GM21576 (cell line): Measurements from ENCODE around the gene FAM131C.
"Not testable (repeated sequence)": the region's sequence is repeated elsewhere in the genome, so short reads cannot be mapped to it uniquely, and the experiment has no call there.

Experiments
- ATAC-seq: cut with Tn5 transposase; IDR thresholded peaks from one replicate; pipeline ENCODE4 v1.9.1; 2021; ENCODE audit warnings: mild to moderate bottlenecking, moderate library complexity; ENCODE audit not compliant: unreplicated experiment

FAM131C gene

DNA sequence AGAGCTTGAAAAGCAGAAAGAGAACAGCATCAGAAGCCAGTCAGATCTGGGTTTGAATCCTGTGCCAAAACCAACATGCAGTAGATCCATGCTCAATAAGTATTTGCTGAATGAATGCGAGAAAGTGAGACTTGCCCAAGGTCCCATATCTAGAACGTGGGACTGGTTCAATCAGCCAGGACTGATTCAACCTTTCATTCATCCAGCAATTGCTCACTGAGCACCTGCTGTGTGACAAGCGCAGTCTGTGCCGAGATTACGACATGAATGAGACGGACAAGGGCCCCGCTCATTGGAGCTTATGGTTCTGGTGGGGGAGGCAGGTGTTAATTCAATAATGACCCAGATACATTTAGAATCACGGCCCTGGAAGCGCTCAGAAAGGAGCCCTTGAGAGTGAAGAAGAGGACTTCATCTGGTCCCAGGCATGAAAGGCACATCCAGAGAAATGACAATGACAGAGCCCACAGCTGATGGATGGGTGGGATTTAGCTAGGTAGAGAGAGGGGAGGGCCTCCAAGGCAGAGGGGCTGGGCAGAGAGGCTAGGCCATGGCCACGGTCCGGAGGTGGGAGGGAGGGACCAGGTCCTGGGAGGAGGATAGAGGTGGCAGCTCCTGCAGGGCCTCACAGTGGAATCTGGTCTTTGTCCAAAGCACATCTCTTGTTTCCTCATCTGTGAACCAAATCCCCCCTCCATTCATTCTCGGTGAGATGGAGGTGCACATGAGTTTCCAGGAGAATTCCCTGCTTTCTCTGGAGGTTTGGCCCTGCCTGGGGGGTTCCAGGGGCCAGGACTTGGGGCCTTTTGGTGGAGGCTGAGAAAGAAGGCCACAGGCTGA, 4.2 kb upstream of the FAM131C start:
- ATAC-seq = no peak

DNA sequence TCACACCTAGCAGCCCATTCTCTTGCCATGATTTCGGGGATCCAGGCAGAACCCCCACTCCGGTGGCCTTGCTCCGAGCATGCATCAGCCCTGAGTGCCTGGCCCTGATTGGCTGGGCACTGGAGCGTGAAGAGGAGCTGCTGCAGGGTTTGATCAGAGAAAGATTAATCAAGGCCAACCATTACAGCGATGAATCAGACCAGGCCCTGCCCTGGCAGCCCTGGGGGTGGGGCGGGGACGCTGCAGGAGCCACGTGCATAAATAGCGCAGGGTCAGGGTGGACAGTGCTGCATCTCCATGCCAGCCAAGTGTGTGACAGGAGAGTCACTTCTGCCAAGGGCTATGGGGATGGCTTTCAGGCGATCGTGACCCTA, 3.4 kb upstream of the FAM131C start:
- no peak for ATAC-seq

DNA sequence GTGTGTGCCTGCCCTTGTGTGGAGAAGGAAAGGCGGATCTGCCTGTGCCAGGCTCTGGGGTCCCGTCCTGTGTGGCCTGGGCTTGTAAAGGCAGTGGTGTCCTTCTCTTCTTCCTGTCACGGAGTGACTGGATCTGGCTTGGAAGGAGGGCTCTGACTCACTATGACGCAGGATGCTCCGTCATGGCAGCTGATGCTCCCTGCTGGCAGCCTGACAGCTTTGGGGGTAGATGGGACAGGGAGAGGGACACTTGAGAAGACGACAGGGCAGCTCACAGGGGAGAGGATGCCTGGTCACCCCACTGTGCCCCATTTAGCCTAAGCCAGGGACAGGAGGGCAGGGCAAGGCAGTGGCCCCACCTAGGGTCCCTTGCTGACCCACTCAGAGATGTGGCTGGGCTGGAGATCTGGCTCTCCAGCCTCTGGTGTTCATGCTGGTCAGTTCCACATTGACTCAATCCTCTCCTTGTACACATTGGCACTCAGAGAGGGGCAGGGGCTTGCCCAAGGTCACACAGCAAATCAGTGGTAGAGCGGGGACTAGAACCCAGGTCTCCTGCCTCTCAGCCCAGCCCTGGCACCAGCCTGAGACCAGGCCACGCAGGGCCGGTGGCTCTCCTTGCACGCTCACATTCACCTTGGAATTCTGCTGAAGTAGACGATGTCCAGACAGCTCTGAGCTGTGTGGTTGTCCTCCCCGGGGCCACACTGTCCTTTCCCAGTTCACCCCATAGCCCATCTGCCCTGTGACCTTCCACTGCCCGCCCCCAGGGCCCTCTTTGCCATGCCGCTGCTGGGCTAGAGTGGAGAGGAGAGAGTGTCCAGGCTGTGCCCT, 2.8 kb upstream of the FAM131C start:
- ATAC-seq = no peak

DNA sequence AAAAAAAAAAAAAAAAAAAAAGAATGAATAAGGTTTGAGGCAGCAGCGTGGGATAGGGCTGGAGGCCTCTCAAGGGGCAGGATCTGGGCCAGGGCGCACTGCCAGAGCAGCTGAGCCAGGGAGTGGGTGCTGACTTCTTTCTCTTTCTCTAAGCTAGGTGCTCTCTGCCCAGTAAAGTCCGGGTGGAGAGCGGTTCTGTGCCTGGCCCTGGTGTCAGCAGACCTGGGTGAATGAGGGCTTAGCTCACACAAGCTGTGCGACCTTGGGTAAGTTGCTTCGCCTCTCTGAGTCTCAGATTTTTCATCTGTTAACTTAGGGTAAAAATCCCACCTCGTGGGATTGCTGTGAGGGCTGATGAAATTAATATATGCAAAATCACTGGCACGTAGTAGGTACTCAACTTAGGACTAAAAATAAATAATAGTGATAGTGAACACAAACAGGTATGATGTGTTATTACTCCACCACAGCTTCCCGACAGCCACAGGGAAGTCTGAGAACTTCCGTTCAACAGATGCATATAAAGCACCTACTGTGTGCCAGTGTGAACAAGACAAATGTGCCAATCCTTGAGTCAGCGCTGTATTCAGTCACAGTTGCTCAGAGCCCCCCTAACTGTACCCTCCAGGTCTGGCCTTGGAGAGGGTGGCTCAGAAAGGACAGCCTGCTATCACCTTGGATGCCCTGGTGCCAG, 2.0 kb upstream of the FAM131C start:
- no peak for ATAC-seq

DNA sequence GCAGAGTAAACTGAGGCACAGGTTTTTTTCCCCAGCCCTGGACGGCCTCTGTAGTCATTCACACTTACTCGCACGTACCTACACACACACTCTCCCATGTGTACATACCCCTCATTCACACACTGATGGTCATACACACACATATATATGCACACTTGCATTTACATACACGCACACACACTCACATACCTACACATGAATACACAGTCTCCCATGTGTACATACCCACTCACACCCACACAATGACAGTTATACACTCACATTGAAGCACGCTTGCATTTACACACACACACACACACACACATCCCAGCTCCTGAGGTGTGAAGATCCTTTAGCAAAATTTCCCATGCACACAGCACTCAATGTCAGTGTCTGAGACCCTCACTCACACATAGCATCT, 766 bp upstream of the FAM131C start:
- ATAC-seq = no peak

DNA sequence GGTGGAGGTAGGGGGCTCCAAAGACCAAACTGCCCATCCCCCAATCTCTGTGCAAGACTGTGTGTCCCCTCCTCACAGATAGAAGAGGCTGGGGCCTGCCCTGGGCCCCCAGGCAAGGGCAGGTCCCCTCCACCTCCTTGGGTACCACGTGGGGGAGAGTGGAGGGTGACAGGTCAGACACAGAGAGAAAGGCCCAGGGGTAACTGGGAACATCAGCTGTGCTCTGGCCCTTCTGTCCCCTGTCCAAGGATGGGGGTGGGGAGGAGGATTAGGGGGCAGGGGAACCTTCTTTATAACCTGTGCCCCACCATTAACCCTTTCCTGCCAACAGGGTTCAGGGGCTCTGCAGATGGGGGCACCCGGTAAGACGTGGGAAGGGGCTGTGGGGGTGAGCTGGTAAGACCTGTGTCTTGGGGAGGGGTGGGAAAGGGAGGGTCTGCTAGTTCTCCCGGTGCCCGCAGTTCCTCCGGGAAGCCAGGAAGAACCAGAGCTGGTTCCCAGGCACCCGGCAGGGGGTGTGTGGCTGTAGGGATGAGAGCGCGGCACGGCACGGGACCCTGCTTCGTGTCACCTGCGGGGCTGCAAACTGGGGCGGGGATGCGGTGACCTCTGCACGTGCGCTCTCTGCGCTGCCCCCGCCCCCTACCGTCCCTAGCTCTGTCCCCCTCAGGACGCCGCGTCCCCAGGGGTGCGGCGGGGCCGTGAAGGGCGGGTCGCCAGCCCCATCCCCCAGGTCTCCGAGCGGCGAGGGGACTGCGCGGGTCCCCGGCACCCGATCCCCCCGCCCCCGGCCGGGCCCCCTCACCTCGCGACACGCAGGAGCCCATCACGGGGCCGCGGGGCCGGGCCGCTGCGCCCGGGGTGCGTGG, 601 bp downstream of the FAM131C start:
- ATAC-seq = no peak

DNA sequence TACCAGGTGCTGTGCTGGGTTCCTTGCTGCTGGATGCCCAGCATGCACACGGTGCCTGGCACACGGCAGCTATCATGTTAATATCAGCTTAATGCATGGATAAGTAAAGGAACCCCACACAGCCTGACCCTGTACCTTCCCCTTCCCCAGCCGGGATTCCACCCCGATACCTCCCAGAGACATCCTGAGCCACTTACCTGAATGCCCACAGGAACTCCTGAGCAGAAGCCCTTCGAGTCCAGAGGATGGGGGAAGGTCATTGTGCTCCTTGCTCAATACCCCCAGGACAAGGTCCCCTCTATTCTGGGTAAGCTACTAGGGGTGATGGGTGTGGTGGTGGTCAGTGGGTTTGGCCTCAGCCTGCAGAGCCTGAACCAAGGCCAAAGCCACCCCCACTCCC, 1.4 kb downstream of the FAM131C start:
- no peak for ATAC-seq

DNA sequence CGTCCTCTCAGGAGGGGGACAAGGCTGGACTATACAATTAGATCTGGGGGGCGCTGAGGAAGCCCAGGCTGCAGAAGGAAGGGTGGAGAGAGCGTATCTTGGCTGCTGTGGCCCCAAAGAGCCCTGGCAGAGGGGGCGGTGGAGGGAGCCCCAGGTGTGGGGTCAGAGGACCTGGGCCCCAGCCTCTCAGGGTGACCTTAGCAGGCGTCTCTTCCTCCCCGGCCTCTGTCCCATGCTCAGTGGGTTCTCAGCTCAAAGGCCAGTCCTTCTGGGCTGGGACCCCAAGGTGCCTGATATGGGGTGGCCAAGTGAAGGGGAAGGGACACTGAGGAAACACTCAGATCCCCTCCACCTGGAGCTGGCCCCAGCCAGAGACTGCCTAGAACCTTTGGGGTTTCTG, 1.8 kb downstream of the FAM131C start:
- no peak for ATAC-seq

DNA sequence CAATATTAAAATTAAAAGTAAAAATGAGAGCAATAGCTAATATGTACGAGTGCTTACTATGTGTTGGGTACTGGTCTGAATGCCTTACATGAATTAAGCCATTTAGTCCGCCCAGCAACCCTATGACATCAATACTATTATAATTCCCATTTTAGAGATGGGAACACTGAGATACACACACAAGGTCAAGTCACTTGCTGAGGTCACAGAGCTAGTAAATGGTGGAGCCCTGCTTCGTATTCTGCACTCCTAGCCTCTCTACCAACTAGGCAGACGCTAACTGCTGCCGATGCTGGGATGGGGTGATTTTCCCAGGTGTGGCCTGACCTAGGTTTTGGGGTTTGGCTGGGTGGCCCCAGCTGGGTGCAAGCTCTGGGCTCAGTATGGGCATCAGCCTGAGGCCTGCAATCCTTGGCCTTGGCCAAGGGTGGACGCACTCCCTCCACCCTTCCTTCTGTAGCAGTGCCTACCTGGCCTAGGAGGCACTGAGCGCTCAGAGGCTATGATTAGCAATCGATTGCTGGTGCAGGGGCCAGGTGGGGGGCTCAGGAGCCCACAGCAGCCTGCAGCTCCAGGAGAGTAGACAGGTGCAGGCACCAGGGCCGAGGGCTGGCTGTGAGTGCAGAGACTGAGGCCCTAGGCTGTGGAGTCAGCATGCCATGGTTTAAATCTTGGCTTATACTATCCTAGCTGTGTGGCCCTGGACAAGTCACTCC, 2.7 kb downstream of the FAM131C start:
- ATAC-seq = no peak

DNA sequence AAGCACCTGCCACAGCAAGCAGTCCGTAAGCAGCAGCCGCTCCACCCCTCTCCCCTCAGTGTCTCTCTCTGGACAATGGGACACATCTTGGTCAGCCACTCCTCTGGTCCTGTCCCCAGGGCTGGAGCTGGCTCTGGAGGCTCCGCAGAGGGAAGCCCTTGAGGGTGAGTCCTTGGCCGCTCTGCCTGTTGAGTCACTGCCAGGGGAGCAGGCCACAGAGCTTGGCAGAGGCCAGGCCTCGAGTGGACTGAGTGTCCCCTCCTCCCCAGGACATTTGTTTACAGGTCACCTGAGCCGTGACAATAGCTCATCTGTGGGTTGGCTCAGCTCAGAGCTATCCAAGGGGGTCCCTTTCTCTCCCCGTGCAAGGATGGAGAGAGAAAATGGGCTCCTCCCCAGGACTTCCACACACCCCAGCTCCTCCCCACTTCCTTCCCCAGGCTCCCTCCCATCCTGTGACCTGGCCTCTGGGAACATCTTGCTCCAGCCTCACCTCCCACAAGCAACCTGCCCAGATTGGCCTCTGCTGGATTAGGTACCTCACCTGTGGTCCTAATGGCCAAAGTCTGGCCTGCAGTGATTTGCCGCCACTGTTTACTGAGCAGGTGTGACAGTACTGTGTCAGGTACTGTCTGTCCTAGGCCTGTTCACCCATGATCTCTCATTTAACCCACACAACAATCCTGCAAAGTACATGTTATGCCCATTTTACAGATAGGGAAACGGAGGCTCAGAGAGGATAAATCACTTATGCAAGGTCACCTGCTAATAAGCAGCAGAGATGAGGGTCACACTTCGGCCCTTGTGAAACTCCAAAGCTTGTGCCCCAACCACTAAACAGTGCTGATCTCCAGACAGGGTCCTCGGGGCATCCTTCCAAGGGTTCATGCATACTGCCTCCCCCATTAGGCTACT, 4.8 kb downstream of the FAM131C start:
- no peak for ATAC-seq

DNA sequence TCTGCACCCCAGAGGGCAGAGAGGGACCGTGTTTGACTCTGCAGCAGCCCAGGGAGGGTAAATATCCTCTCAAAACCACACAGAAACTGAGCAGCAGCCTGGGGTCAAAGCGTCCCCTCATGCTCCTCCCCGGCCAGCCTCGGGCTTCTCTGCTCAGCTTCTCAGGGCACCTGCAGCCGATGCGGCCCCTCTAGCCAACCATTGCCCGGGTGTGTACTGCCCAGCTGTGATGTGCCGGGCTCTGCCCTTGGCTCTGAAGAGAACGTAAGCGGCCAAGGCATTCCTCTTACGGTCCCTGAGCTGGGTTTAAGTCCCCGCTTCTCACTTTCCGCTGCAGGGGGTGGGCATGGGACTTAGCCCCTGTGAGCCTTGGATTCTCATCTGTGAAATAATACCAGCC, 5.5 kb downstream of the FAM131C start:
- ATAC-seq = no peak

DNA sequence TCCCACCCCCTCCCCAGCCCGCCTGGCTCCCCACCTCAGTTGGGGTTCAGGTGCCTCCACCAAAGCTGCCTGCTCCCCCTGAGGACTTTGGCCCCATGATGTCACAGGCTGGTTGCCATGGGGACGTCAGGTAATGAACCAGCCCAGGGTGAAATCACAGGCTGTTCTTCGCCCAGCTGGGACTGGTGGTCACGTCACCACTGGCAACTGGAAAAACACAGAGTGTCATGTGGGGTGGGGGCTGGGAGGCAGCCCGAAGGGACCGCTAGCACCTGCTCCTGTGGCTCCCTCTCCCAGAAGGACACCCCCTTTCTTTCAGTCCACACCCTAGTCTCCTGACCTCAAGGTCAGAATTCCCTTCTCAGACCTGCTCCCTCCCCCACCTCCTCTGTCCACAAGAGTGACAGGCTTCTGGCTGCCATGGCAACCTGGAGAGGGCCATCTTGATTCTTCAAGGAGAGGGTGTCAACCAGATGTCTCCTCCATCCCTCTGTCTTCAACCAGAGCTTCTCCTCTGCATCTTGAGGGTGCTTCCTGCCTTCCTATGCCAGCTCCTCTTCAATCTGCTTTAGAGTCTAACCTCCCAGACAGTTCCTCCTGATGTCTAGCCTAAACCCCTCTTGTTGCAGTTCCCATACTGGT, 6.2 kb downstream of the FAM131C start:
- no peak for ATAC-seq

DNA sequence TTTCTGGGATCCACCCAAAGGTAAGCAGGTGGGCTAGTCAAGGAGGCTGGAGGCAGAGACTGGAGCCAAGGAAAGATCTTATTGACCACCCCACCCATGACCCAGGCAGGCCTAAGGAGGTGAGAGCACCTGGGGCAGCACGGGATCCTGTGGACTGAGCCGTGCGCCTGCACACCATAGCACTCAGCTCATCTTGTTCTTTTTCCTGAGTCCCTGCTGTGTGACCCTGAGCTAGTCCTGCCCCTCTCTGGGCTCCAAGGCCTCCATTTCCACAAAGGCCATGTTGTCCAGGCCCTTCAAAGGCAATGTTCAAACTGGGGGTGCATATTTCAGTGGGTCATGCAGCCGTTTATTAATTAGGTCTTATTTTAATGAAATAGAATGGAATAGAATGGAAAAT, 7.2 kb downstream of the FAM131C start:
- ATAC-seq = no peak

DNA sequence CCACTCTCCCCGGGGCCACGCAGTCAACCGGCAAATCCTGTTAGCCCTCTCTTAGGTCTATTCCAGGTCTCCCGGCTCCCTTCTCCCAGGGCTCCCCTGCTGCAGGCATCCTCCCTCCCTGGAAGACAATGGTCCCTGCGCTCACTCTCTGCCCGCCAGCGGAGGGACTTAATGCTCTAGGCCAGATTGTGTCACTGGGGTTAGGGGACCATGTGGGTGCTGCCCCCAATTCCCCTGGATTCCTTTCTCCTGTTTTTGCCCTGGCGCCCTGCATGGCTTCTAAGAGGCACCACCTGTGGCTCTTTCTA, 8.2 kb downstream of the FAM131C start:
- no peak for ATAC-seq

DNA sequence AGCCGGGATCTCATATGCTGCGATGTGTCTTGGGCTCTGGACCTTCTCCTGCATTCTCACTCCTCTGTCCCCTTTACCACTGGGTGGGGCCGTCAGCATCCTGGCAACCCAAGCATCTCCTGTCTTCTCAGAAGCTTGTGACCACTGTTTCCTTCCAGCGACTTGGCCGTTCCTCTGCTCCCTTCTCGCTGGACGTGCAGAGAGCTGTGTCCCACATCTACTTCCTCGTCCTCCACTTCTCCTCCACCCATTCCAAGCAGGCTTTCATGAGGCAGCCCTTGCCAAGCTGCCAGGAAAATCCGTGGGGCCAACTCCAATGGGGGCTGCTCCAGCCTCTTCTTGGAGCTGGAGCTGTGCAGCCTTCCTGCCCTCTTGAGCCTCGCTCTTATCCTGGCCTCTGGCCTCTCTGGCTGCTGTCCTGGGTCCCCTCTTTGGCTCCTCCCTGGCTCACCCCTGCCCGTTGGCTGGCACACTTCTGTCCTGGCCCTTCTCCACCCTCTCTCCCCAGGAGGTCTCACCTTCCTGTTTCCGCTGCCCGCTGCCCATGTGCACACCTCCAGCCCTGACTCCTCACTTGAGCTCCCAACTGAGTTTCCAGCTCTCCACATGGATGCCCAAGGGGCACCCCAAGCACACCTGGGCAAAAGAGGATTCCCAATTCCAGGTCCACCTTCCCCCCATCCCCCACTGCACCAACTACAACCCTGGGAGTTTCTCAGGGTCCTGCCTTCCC, 8.7 kb downstream of the FAM131C start:
- ATAC-seq = no peak

DNA sequence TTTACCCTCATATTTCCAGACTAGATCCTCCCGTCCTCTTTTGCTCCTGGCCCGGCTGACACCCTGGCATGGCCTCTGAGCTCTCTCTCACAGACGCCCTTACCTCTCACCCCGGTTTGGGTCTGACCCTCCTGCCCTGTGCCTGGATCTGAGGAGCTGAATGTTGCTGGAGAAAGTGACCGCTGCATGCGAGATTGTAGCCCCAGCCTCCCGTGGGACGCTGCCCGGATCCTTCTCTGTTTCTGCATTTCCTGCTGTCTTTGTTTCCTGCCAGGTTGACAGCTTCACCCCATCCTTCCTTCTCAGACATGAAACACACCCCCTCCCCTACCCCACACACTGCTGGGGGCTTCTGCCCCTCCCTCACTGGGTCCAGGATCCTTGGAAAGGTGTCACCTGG, 9.5 kb downstream of the FAM131C start:
- ATAC-seq = no peak

DNA sequence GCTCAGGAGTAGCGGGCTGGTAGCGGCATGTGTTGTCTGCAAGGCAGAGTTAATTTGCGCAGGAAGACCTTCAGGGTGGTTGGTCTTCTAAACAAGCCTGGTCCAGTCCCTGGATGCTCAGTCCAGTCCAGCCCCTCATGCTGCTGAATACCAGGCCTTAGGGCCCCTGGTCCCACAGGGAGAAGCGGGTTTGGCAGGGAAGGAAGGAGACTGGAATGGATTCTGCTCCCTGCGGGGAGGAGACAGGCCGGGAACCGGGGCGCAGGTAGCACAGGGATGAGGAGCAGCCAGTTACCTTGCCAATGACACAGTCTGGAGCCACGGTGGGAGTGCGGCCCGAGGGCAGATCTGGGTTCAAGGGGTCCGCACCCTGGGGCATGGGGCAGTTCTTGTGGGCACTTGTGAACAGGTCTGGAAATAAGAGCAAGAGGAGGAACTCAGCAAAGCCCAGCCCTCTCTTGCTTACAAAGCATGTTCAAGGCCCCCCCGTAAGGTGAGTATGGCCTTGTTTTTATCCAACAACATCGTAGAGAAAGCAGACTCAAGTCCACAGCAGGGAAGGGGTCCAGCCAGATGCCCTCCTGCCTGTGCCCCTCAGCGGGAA, 10.1 kb downstream of the FAM131C start:
- ATAC-seq = no peak

DNA sequence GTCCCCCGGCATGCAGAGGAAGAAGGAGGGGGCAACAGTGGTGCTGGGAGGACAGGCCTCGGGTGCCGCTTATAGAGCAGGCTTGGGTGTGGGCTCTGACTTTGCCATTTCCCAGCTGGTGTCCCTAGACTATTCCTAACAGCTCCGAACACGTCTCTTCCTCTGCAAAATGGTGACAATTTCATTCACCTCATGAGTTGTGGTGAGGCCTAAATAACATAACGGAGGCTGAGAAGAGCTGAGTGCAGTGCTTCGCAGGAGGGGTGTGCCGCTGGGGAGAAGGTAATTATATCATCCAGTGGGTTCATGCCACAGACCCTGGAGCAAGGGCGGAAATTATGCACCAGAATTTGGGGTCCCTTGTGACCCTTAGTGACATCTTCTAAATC, 10.8 kb downstream of the FAM131C start:
- ATAC-seq = not testable (repeated sequence)
